ENCODE measurements around the gene TLE4. TPM values are rescaled to one million over a fixed set of nuclear protein-coding genes. Genes with fewer than 3 reads are reported as not detected.
A peak's percentile ranks its signal among the peaks of the same experiment; 100 is the strongest.

The TLE4 gene
- polyA plus RNA-seq, 1 of the 3 experiments (the other 2 are of a cell fraction), result 40.4 TPM

- Histone ChIP-seq H3K4me2 (peak overlapping the region; percentile 70), H3K4me1 (ENCODE audit: control insufficient read depth in 1 of 2, insufficient read depth in 2 of 2, low read depth in 1 of 2, low read length in 1 of 2) (peaks cover 33 to 50% of the 10 kb centered on the region in 2 experiments), H3K9me2 (no peaks in the 10 kb centered on the region), H3K4me3 (ENCODE audit: low read depth in 2 of 2, low read length in 1 of 2) (no peak overlapping the region; a peak in 1 of 4 replicates), H2AFZ (ENCODE audit: low read depth) (no peak overlapping the region), H3K9ac (peak overlapping the region; percentile 22; the same call in 1 of the 2 replicates), H3K27me3 (ENCODE audit: insufficient read depth) (no peaks in the 10 kb centered on the region), H4K20me1 (ENCODE audit: insufficient read depth) (peaks cover 5% of the 10 kb centered on the region; the same call in 1 of the 2 replicates), H3K36me3 (replicated peaks in 1 of 2; ENCODE audit: control insufficient read depth in 1 of 2, insufficient read depth in 2 of 2, low read length in 1 of 2) (peaks cover 17 to 40% of the 10 kb centered on the region in 2 experiments), H3K9me3 (no peaks in the 10 kb centered on the region), H3K27ac (ENCODE audit: low read depth in 2 of 2, low read length in 1 of 2) (peak overlapping the region; percentile 78 to 80), H3K79me2 (ENCODE audit: insufficient read depth) (peaks cover 48% of the 10 kb centered on the region), H3F3A (replicated peaks; ENCODE audit: insufficient read depth) (peaks cover 6% of the 10 kb centered on the region)
- DNase-seq, result peak; percentile 15
- no peak for TF ChIP-seq SMC3 (IDR thresholded peaks at IDR 0.05; ENCODE audit: low read depth, low read length)
- TF ChIP-seq GATA2 (CRISPR knock-in tag; IDR thresholded peaks at IDR 0.05), result peak; percentile 63
- peak; percentile 3; the same call in 1 of the 2 replicates for TF ChIP-seq PBX3 (IDR thresholded peaks at IDR 0.05)
- TF ChIP-seq RCOR1 (IDR thresholded peaks at IDR 0.05; ENCODE audit: low read length), result peak; percentile 36; the same call in 1 of the 2 replicates
- peak in 1 of 2 experiments; percentile 47; a peak in 1 of 4 replicates for TF ChIP-seq EP300 (IDR thresholded peaks at IDR 0.05; ENCODE audit: borderline replicate concordance in 1 of 2, low read depth in 1 of 2, low read length in 1 of 2)
- TF ChIP-seq TCF12 (IDR thresholded peaks at IDR 0.05), result peak; percentile 48
- no peak for TF ChIP-seq TEAD4 (IDR thresholded peaks at IDR 0.05; ENCODE audit: borderline replicate concordance, insufficient read depth)
- TF ChIP-seq RFX5 (IDR thresholded peaks at IDR 0.05; ENCODE audit: low read length), result no peak
- ChIA-PET CTCF (no interaction called here), POLR2A (interaction anchor here (0.6 kb wide), 1 partner anchor 260 kb away, joined by 5 read pairs; no protein-coding TSS in a partner anchor)
- WGBS (ENCODE audit: low lambda C conversion rate), result 21% methylated on average over 6 of the region's 6 CpGs
Observed at GRCh38 chr9:79662537-79662956, 90.8 kb downstream of the TLE4 start.

- Histone ChIP-seq H3K27ac (ENCODE audit: low read depth in 2 of 2, low read length in 1 of 2) (peak overlapping the region; percentile 27 to 78; a peak in 3 of 4 replicates), H3K9me2 (no peaks in the 10 kb centered on the region), H3F3A (replicated peaks; ENCODE audit: insufficient read depth) (peaks cover under 1% of the 10 kb centered on the region), H3K4me1 (ENCODE audit: control insufficient read depth in 1 of 2, insufficient read depth in 2 of 2, low read depth in 1 of 2, low read length in 1 of 2) (peaks cover 30 to 50% of the 10 kb centered on the region in 2 experiments), H3K36me3 (replicated peaks in 1 of 2; ENCODE audit: control insufficient read depth in 1 of 2, insufficient read depth in 2 of 2, low read length in 1 of 2) (peaks cover 18 to 33% of the 10 kb centered on the region in 2 experiments), H2AFZ (ENCODE audit: low read depth) (no peak overlapping the region), H3K9me3 (no peaks in the 10 kb centered on the region), H3K4me3 (ENCODE audit: low read depth in 2 of 2, low read length in 1 of 2) (no peak overlapping the region), H3K79me2 (ENCODE audit: insufficient read depth) (peaks cover 51% of the 10 kb centered on the region), H3K9ac (no peak overlapping the region; the same call in 1 of the 2 replicates), H3K27me3 (ENCODE audit: insufficient read depth) (no peaks in the 10 kb centered on the region), H4K20me1 (ENCODE audit: insufficient read depth) (peaks cover 5% of the 10 kb centered on the region; the same call in 1 of the 2 replicates), H3K4me2 (no peak overlapping the region)
- ChIA-PET POLR2A (interaction anchor here (0.7 kb wide), 1 partner anchor 54 kb away, joined by 3 read pairs; no protein-coding TSS in a partner anchor), CTCF (no interaction called here)
- no peak for TF ChIP-seq MAX (IDR thresholded peaks at IDR 0.05; ENCODE audit: low read depth)
- TF ChIP-seq CHD2 (IDR thresholded peaks at IDR 0.05; ENCODE audit: low read length, partially characterized antibody), result no peak
- TF ChIP-seq NRF1 (IDR thresholded peaks at IDR 0.05; ENCODE audit: low read depth, low read length), result no peak
- no peak for TF ChIP-seq EZH2phosphoT487 (IDR thresholded peaks at IDR 0.05; ENCODE audit: borderline replicate concordance, low read depth)
- TF ChIP-seq RXRA (IDR thresholded peaks at IDR 0.05; ENCODE audit: borderline replicate concordance, low read depth), result no peak
- no peak for TF ChIP-seq EP300 (IDR thresholded peaks at IDR 0.05; ENCODE audit: borderline replicate concordance in 1 of 2, low read depth in 1 of 2, low read length in 1 of 2)
- no peak for TF ChIP-seq MEF2A (IDR thresholded peaks at IDR 0.05; ENCODE audit: borderline replicate concordance, low read depth)
- DNase-seq, result no peak
- 51% methylated on average over 6 of the region's 6 CpGs for WGBS (ENCODE audit: low lambda C conversion rate)
Observed at GRCh38 chr9:79663300-79663699, 91.5 kb downstream of the TLE4 start.

Measured in SK-N-SH (cell line).